Gastrocnemius medialis (tissue), 4 donors: Measurements from ENCODE around the gene FAM72A.
"Not testable (repeated sequence)": the region's sequence is repeated elsewhere in the genome, so short reads cannot be mapped to it uniquely, and the experiment has no call there.

Source experiments
- CTCF ChIP-seq, 5 experiments: fragments of 450-650 bp in 3 of 5; fragments of 200-600 bp in 2 of 5; sonication (generic) in 2 of 5; IDR thresholded peaks in 4 of 5; conservative IDR thresholded peaks in 1 of 5; 1 replicate in 4 of 5; 2 replicates in 1 of 5; pipeline ENCODE4 v1.5.1; 2016 to 2019; ENCODE audit warnings: antibody characterized with exemption in 5 of 5, mild to moderate bottlenecking in 3 of 5, moderate library complexity in 3 of 5
- POLR2A ChIP-seq, 2 donors: fragments of 450-650 bp; IDR thresholded peaks; one replicate each; pipeline ENCODE4 v1.6.1; 2017; ENCODE audit warnings: antibody characterized with exemption in 2 of 2, mild to moderate bottlenecking in 2 of 2, moderate library complexity in 2 of 2

GRCh38 chr1:206169794-206170193, 32.8 kb downstream of the FAM72A start:
- not testable (repeated sequence) for TF ChIP-seq CTCF (IDR thresholded peaks at IDR 0.05 in 4 of 5, conservative IDR thresholded peaks at IDR 0.05 in 1 of 5); POLR2A (IDR thresholded peaks at IDR 0.05)
